Upper lobe of right lung (tissue), 1 donor: ENCODE results near the gene PC. TPM values are rescaled to one million over a fixed set of nuclear protein-coding genes. Genes with fewer than 3 reads are reported as not detected.

Source experiments
- ATAC-seq: fragments of 200-7000 bp; cut with Tn5 transposase; one replicate; pipeline ENCODE4 v1.9.1; 2020; ENCODE audit warnings: mild to moderate bottlenecking, moderate library complexity
- DNase-seq: peaks from one replicate; pipeline ENCODE4 v3.0.0-alpha.2; 2020
- H3K27ac ChIP-seq: fragments of 200-600 bp; one replicate; pipeline ENCODE4 v1.8.0; 2022
- H3K27me3 ChIP-seq: fragments of 200-600 bp; one replicate; pipeline ENCODE4 v1.8.0; 2022; ENCODE audit warnings: mild to moderate bottlenecking
- H3K36me3 ChIP-seq: fragments of 200-600 bp; one replicate; pipeline ENCODE4 v1.8.0; 2022
- H3K4me1 ChIP-seq: fragments of 200-600 bp; one replicate; pipeline ENCODE4 v1.8.0; 2022
- H3K4me3 ChIP-seq: fragments of 200-600 bp; one replicate; pipeline ENCODE4 v1.8.0; 2022; ENCODE audit warnings: mild to moderate bottlenecking
- H3K9me3 ChIP-seq: fragments of 200-600 bp; one replicate; pipeline ENCODE4 v1.8.0; 2022
- intact Hi-C: fragments of 100-400 bp; cut with DNase I; formaldehyde crosslinking; loops from one replicate; pipeline ENCODE4 v1.11.0; 2022
- total RNA-seq: library from RNA; stranded (reverse); fragmentation: NEBNext Ultra II Directional; extraction: Animal tissue kit (Norgen Biotek cat#: 25700); gene quantifications from one replicate; pipeline ENCODE4 v1.2.1, GENCODE V29; 2021
- TF ChIP-seq, protein P1 (sequence below): fragments of 200-600 bp; IDR thresholded peaks from one replicate; pipeline ENCODE4 v1.8.0; 2022; ENCODE audit warnings: antibody characterized with exemption
- donor health status: DM: no; HTN: yes; CAD: no; lungs with severe emphysema.

PC gene
- total RNA-seq, 1 donor from 2014 or later = 12.7 TPM

DNA sequence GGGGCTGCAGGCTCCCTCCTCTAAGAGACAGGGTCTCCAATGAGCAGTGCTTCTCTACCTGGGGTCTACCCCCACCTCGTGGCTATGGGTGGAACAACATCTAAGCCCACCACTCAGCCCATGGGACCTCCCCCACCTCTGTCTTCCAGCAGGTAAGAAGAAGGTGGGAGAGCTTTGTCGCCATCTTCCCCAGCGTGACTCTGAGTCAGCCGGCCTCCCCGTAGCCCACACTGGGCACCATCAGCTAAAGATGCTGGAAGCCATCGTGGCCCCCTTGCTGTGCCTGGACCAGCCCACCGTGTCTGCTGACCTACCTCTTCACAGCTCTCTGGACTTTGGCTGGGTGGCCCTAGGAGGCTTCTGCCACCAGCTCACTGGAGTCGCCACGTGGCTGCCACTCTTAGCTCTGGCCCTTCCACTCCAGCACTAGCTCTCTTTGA is 17.9 kb upstream of the PC start:
- Histone ChIP-seq H3K36me3 (no peaks in the 10 kb centered on the region), H3K4me3 (no peak overlapping the region), H3K27me3 (no peaks in the 10 kb centered on the region), H3K4me1 (peaks cover 6% of the 10 kb centered on the region), H3K9me3 (no peaks in the 10 kb centered on the region), H3K27ac (no peak overlapping the region)
- intact Hi-C loops = no loop called here
- ATAC-seq (peak; percentile 43), DNase-seq (no peak)
- TF ChIP-seq, protein P1, sequence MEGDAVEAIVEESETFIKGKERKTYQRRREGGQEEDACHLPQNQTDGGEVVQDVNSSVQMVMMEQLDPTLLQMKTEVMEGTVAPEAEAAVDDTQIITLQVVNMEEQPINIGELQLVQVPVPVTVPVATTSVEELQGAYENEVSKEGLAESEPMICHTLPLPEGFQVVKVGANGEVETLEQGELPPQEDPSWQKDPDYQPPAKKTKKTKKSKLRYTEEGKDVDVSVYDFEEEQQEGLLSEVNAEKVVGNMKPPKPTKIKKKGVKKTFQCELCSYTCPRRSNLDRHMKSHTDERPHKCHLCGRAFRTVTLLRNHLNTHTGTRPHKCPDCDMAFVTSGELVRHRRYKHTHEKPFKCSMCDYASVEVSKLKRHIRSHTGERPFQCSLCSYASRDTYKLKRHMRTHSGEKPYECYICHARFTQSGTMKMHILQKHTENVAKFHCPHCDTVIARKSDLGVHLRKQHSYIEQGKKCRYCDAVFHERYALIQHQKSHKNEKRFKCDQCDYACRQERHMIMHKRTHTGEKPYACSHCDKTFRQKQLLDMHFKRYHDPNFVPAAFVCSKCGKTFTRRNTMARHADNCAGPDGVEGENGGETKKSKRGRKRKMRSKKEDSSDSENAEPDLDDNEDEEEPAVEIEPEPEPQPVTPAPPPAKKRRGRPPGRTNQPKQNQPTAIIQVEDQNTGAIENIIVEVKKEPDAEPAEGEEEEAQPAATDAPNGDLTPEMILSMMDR = peak; percentile 44

DNA sequence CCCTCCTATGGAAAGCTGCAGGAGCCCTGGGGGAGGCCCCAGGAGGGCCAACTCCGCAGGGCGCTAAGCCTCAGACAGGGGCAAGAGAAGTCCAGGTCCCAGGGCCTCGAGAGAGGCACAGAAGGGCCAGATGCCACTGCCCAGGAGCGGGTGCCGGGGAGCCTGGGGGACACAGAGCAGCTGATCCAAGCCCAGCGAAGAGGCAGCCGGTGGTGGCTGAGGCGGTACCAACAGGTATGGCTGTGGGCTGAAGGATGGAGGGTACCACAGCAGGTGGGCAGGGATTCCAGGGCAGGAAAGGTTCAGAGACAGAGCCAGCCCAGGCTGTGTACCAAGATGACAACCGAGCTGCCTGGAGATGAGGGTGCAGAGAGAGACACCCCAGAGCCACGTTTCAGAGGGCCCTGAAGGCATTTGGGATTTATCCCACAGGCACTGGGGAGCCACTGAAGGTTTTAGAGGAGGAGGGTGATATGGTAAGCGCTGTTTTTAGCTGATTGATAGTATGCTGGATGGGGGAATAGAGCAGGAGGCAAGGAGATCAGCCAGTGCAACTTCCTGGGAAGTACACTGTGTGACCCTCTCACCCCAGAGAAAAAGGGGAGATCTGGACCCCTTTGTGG is 17.3 kb upstream of the PC start:
- peaks cover 11% of the 10 kb centered on the region for H3K4me1 ChIP-seq
- H3K27ac ChIP-seq = no peak overlapping the region
- intact Hi-C loops = no loop called here
- no peak overlapping the region for H3K4me3 ChIP-seq
- TF ChIP-seq, protein P1 = no peak
- no peaks in the 10 kb centered on the region for H3K36me3 ChIP-seq
- DNase-seq = no peak
- no peak for ATAC-seq
- H3K9me3 ChIP-seq = no peaks in the 10 kb centered on the region
- no peaks in the 10 kb centered on the region for H3K27me3 ChIP-seq

DNA sequence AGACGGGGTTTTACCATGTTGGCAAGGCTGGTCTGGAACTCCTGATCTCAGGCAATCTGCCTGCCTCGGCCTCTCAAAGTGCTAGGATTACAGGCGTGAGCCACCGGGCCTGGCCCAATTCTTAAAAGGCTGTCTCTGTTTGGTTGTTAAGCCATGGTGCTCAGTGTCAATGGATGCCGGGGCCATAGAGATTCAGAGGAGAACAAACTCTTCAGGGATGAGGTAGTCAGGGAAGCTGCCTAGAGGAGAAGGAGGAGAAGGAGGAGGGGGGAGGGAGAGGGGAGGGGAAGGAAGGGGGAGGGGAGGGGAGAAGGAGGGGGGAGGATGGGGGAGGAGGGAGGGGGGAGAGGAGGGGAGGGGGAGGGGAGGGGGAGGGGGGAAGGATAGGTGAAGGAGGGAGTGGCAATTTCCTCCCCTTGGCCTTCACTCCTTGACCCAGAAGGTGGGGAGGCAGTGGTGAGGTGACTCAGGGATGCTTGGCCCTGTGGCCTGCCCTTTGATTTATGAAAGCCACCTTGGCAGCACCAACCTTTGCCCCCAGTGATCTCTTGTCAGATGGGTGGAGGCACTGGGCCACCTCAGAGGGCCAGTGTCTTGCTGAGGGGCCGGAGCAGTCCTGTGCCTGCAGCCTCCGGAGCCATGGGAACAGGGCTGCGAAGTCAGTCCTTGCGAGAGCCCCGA is 16.7 kb upstream of the PC start, which contains the start of gene C11orf86:
C11orf86 (plus strand) TSS at position 581 of the 681 bp plus-strand sequence; CDS start at position 640, 59 bp downstream.
- DNase-seq (no peak), ATAC-seq (no peak)
- TF ChIP-seq, protein P1 = no peak
- intact Hi-C loops = no loop called here
- Histone ChIP-seq H3K27me3 (no peaks in the 10 kb centered on the region), H3K4me3 (no peak within 1 kb of the TSS), H3K36me3 (no peaks in the 10 kb centered on the region), H3K27ac (no peak within 1 kb of the TSS), H3K4me1 (peaks cover 12% of the 10 kb centered on the region), H3K9me3 (no peaks in the 10 kb centered on the region)

DNA sequence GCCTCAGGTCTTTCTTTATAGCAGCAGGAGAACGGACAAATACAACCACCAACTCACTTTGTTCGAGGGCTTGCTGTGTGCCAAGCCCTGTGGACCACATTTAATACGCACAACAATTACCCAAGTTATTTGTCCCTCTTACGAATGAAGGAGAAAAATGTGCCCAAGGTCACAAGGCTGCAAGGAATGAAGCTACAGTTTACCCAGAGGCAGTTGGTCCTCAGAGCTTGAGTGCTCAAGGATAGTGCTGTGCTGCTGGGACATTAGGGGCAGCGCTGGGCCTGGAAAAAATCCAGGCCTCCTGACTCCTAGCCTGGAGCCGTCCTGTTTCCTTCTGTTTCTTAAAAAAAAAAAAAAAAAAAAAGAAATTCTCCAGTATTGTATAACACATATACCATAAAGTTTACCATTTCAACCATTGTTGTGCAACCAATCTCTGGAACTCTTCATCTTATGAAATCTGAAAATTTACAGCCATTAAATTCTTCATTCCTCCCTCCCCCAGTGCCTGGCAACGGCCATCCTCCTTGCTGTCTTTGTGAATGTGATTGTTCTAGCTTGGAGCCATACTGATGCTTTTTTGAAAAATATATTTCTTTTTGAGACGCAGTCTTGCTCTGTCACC is 15.9 kb upstream of the PC start:
- ATAC-seq (no peak), DNase-seq (no peak)
- intact Hi-C loops = no loop called here

DNA sequence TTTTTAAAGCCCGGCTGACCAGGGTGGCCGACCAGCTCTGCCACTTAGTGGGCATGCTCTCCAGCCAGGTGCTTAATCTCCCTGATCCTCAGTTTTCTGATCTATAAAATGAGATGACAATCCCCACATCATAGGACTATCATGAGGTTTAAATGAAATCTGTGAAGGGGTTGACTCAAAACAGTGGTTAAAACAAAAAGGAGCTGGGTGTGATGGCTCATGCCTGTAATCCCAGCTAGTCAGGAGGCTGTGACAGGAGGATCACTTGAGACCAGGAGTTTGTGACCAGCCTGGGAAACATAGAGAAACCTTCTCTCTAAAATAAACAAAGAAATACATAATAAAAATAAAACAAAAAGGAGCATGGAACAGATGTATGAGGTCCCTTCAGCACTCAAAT is 13.3 kb upstream of the PC start:
- no peak for ATAC-seq
- intact Hi-C loops = no loop called here
- DNase-seq = no peak
- H3K9me3 ChIP-seq = no peaks in the 10 kb centered on the region
- no peaks in the 10 kb centered on the region for H3K36me3 ChIP-seq
- H3K27ac ChIP-seq = peak overlapping the region; percentile 74
- H3K4me3 ChIP-seq = no peak overlapping the region
- no peaks in the 10 kb centered on the region for H3K27me3 ChIP-seq
- TF ChIP-seq, protein P1 = no peak
- peaks cover 12% of the 10 kb centered on the region for H3K4me1 ChIP-seq

More for the DNA sequence above, 15.9 kb upstream of the PC start:
- no peaks in the 10 kb centered on the region for H3K9me3 ChIP-seq
- H3K36me3 ChIP-seq = no peaks in the 10 kb centered on the region
- H3K4me3 ChIP-seq = no peak overlapping the region
- TF ChIP-seq, protein P1 = no peak
- peaks cover 12% of the 10 kb centered on the region for H3K4me1 ChIP-seq
- no peak overlapping the region for H3K27ac ChIP-seq
- no peaks in the 10 kb centered on the region for H3K27me3 ChIP-seq
